Neural progenitor cell (in vitro differentiated cells): Measurements from ENCODE around the gene CSTF1. TPM values are rescaled to one million over a fixed set of nuclear protein-coding genes. Genes with fewer than 3 reads are reported as not detected.

ENCODE experiments used
- DNase-seq: peaks from one replicate; pipeline ENCODE4 v3.0.0-alpha.2; 2016; ENCODE audit warnings: low spot score
- H2AFZ ChIP-seq: fragments of 200-600 bp; sonication (generic); replicated peaks from 2 replicates; pipeline ENCODE4 v1.6.1; 2016; ENCODE audit warnings: antibody characterized with exemption
- H3F3A ChIP-seq: fragments of 200-600 bp; sonication (generic); 2 replicates; pipeline ENCODE4 v1.6.1; 2016; ENCODE audit warnings: antibody characterized with exemption, low read depth
- H3K27ac ChIP-seq: fragments of 200-600 bp; sonication (generic); 2 replicates; pipeline ENCODE4 v1.5.1; 2016; ENCODE audit warnings: mild to moderate bottlenecking
- H3K27me3 ChIP-seq: fragments of 200-600 bp; sonication (generic); 2 replicates; pipeline ENCODE4 v1.6.1; 2016; ENCODE audit warnings: mild to moderate bottlenecking, moderate library complexity
- H3K36me3 ChIP-seq: fragments of 200-600 bp; sonication (generic); 2 replicates; pipeline ENCODE4 v1.5.1; 2016
- H3K4me1 ChIP-seq: fragments of 200-600 bp; sonication (generic); 2 replicates; pipeline ENCODE4 v1.6.1; 2016; ENCODE audit warnings: mixed run types
- H3K4me2 ChIP-seq: fragments of 200-600 bp; sonication (generic); 2 replicates; pipeline ENCODE4 v1.6.1; 2016
- H3K4me3 ChIP-seq: fragments of 200-600 bp; sonication (generic); 2 replicates; pipeline ENCODE4 v1.5.1; 2016
- H3K79me2 ChIP-seq: fragments of 200-600 bp; sonication (generic); 2 replicates; pipeline ENCODE4 v1.6.1; 2016; ENCODE audit warnings: low read depth
- H3K9ac ChIP-seq: fragments of 200-600 bp; sonication (generic); 2 replicates; pipeline ENCODE4 v1.6.1; 2016
- H3K9me3 ChIP-seq: fragments of 200-600 bp; sonication (generic); 2 replicates; pipeline ENCODE4 v1.5.1; 2016; ENCODE audit warnings: low read depth
- H4K20me1 ChIP-seq: fragments of 200-600 bp; sonication (generic); 2 replicates; pipeline ENCODE4 v1.6.1; 2016; ENCODE audit warnings: low read depth
- H3K27ac Mint-ChIP-seq: 3 replicates; pipeline ENCODE4 v1.8.0; 2021; ENCODE audit warnings: mixed read lengths
- H3K27me3 Mint-ChIP-seq: 2 replicates; pipeline ENCODE4 v1.8.0; 2022; ENCODE audit warnings: low read depth, mild to moderate bottlenecking, inconsistent platforms, moderate library complexity, mixed read lengths; ENCODE audit not compliant: insufficient read depth
- H3K36me3 Mint-ChIP-seq: 3 replicates; pipeline ENCODE4 v1.8.0; 2021; ENCODE audit warnings: mixed read lengths
- H3K4me1 Mint-ChIP-seq: 3 replicates; pipeline ENCODE4 v1.8.0; 2021; ENCODE audit warnings: mixed read lengths
- H3K4me3 Mint-ChIP-seq: 3 replicates; pipeline ENCODE4 v1.8.0; 2021; ENCODE audit warnings: mild to moderate bottlenecking, moderate library complexity, mixed read lengths
- H3K9me3 Mint-ChIP-seq: 3 replicates; pipeline ENCODE4 v1.8.0; 2020; ENCODE audit warnings: mixed read lengths
- CTCF ChIP-seq: fragments of 200-600 bp; sonication (generic); IDR thresholded peaks from 2 replicates; pipeline ENCODE4 v1.5.1; 2017; ENCODE audit warnings: antibody characterized with exemption, mild to moderate bottlenecking
- EZH2 ChIP-seq: fragments of 200-600 bp; sonication (generic); IDR thresholded peaks from 2 replicates; pipeline ENCODE4 v1.6.1; 2017; ENCODE audit warnings: antibody characterized with exemption, mild to moderate bottlenecking, moderate library complexity
- EZH2phosphoT487 ChIP-seq: fragments of 200-600 bp; sonication (generic); IDR thresholded peaks from 2 replicates; pipeline ENCODE4 v1.6.1; 2017; ENCODE audit warnings: antibody characterized with exemption
- total RNA-seq: library from RNA; depleted of rRNA; stranded (reverse); fragments of >200 nt; gene quantifications from 2 replicates; pipeline ENCODE4 v1.2.3, GENCODE V29; 2015; ENCODE audit warnings: low replicate concordance

The CSTF1 gene
- total RNA-seq: 72.7 and 87.2 TPM in 2 replicates

DNA sequence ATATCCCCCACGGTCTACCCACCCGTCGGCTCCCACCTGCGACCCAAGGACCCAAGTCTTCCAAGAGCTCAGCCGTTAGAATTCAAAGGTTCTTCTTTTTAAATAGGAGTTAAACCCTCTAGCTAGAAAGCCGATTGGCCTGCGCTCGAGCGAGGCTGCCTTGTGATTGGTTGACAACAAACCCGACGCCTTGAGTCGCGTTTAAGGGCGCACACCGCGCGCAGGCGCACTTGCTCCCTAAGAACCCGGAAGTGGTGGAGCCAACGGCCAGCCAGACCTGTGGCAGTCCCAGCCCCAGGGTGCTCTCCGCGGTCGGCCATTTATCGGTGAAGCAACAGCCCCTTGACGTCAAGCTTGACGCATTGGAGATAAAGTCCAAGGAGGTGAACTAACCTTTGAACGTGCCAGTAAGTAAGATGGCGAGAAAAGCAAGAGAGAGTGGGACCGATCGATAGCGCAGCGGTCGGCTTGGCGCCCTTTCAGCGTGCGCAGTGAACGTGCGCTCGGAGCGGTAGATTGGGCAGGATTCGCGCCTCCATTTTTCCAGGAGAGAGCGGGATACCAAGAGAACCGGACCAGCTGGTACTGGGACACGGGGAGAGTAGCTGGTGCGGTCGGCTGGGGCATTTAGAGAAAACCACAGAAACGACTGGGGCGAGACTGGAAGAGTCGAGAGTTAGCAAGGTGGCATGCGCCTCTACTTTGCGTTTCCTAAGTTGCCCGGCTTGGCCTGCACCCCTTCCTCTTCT is at the start of gene CSTF1, which contains the start of gene AURKA:
TSS of gene CSTF1 (plus strand) at position 514 of the 749 bp plus-strand sequence. CDS start 2,908 bp downstream, outside the sequence.
TSS of gene AURKA (minus strand) at position 84 of the 749 bp plus-strand sequence. CDS start 4,018 bp downstream, outside the sequence.
- DNase-seq: peak; percentile 99
- Histone ChIP-seq H3K4me1 (peaks cover 21% of the 10 kb centered on the region), H2AFZ (peak within 1 kb of the TSS; percentile 64), H3K9ac (peak within 1 kb of the TSS; percentile 60), H4K20me1 (peaks cover 49% of the 10 kb centered on the region), H3K27me3 (no peaks in the 10 kb centered on the region), H3K4me3 (peak within 1 kb of the TSS; percentile 73), H3F3A (peaks cover 14% of the 10 kb centered on the region), H3K27ac (no peak within 1 kb of the TSS), H3K4me2 (peak within 1 kb of the TSS; percentile 90), H3K79me2 (peaks cover 91% of the 10 kb centered on the region), H3K9me3 (no peaks in the 10 kb centered on the region), H3K36me3 (peaks cover 12% of the 10 kb centered on the region)
- peaks cover 32% of the 10 kb centered on the region for H3K4me1 Mint-ChIP-seq
- H3K27ac Mint-ChIP-seq: peak within 1 kb of the TSS; percentile 26
- no peak within 1 kb of the TSS for H3K4me3 Mint-ChIP-seq
- TF ChIP-seq EZH2 (peak; percentile 28), EZH2phosphoT487 (no peak)
- H3K9me3 Mint-ChIP-seq: no peaks in the 10 kb centered on the region
- H3K27me3 Mint-ChIP-seq: no peaks in the 10 kb centered on the region
- peaks cover 34% of the 10 kb centered on the region for H3K36me3 Mint-ChIP-seq

DNA sequence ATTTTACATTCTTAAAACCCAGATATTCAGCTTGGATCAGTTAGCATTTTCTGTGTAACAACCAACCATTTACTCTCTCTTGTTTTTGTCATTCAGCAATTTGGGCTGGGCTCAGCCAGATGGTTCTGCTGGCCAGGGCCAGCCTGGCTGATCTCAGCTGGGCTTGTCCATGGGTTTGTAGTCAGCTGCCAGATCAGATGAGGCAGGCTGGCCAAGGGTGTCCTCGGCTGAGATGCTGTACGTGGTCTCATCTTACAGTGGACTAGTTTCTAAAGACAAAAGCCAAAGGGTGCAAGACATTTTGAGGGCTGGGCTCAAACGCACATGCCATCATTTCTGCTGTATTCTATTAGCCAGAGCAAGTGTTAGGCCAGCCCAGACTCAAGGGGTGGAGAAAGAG is 49.7 kb upstream of the CSTF1 start:
- no peaks in the 10 kb centered on the region for H3K36me3 ChIP-seq
- DNase-seq: no peak
- H3K4me1 ChIP-seq: peaks cover 5% of the 10 kb centered on the region
- H3K27ac ChIP-seq: no peak overlapping the region
- peaks cover 58% of the 10 kb centered on the region for H3K27me3 ChIP-seq
- no peak overlapping the region for H2AFZ ChIP-seq
- H3K36me3 Mint-ChIP-seq: no peaks in the 10 kb centered on the region
- no peak overlapping the region for H3K4me2 ChIP-seq
- no peak overlapping the region for H3K4me3 ChIP-seq
- no peak overlapping the region for H3K9ac ChIP-seq
- no peaks in the 10 kb centered on the region for H4K20me1 ChIP-seq
- H3K27ac Mint-ChIP-seq: no peak overlapping the region
- no peaks in the 10 kb centered on the region for H3K9me3 ChIP-seq
- peaks cover 2% of the 10 kb centered on the region for H3K9me3 Mint-ChIP-seq
- peaks cover 6% of the 10 kb centered on the region for H3F3A ChIP-seq
- H3K4me1 Mint-ChIP-seq: peaks cover 12% of the 10 kb centered on the region
- H3K27me3 Mint-ChIP-seq: peaks cover 24% of the 10 kb centered on the region
- TF ChIP-seq EZH2 (no peak), CTCF (no peak), EZH2phosphoT487 (no peak)
- H3K79me2 ChIP-seq: no peaks in the 10 kb centered on the region
- no peak overlapping the region for H3K4me3 Mint-ChIP-seq

- H3K36me3 ChIP-seq: no peaks in the 10 kb centered on the region
- TF ChIP-seq EZH2phosphoT487: no peak
- TF ChIP-seq EZH2: peak; percentile 52
- TF ChIP-seq CTCF: peak; percentile 88
- no peaks in the 10 kb centered on the region for H4K20me1 ChIP-seq
- H3K4me1 ChIP-seq: peaks cover 16% of the 10 kb centered on the region
- H2AFZ ChIP-seq: peak overlapping the region; percentile 96
- peak; percentile 89 for DNase-seq
- H3K9me3 ChIP-seq: no peaks in the 10 kb centered on the region
- Mint-ChIP-seq H3K36me3 (no peaks in the 10 kb centered on the region), H3K4me3 (peak overlapping the region; percentile 77), H3K4me1 (peaks cover 23% of the 10 kb centered on the region), H3K27me3 (peaks cover 24% of the 10 kb centered on the region), H3K27ac (no peak overlapping the region), H3K9me3 (peaks cover under 1% of the 10 kb centered on the region)
- H3K9ac ChIP-seq: no peak overlapping the region
- H3F3A ChIP-seq: peaks cover 12% of the 10 kb centered on the region
- peak overlapping the region; percentile 89 for H3K4me2 ChIP-seq
- H3K27me3 ChIP-seq: peaks cover 58% of the 10 kb centered on the region
- H3K4me3 ChIP-seq: peak overlapping the region; percentile 47
- H3K27ac ChIP-seq: no peak overlapping the region
- H3K79me2 ChIP-seq: no peaks in the 10 kb centered on the region
Observed at GRCh38 chr20:56343861-56344381, 48.5 kb upstream of the CSTF1 start.

DNA sequence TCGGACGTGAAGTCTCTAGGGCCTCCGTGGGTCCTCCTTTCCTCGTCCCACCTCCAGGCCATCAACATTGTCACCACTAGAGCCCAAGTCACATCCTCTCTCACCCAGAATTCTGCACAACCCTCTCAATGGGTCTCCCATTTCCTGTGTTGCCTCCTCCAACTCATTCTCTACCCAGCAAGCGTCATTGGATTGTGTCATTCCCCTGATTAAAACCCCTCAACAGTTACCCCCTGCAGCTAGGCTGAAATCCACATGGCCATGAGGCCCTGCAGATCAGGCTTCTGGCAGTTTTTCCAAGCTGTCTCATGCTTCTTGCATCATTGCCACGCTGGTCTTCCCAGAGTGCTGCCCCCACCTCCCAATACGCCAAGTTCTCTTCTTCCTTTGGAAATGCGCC is 46.5 kb upstream of the CSTF1 start:
- no peak overlapping the region for H3K9ac ChIP-seq
- Mint-ChIP-seq H3K9me3 (no peaks in the 10 kb centered on the region), H3K4me3 (no peak overlapping the region), H3K27ac (no peak overlapping the region), H3K27me3 (peaks cover 22% of the 10 kb centered on the region), H3K4me1 (peaks cover 24% of the 10 kb centered on the region), H3K36me3 (no peaks in the 10 kb centered on the region)
- H3F3A ChIP-seq: peaks cover 12% of the 10 kb centered on the region
- peaks cover 17% of the 10 kb centered on the region for H3K4me1 ChIP-seq
- no peak for DNase-seq
- H3K79me2 ChIP-seq: no peaks in the 10 kb centered on the region
- H3K27ac ChIP-seq: no peak overlapping the region
- H3K9me3 ChIP-seq: no peaks in the 10 kb centered on the region
- peaks cover 46% of the 10 kb centered on the region for H3K27me3 ChIP-seq
- H3K36me3 ChIP-seq: no peaks in the 10 kb centered on the region
- H3K4me3 ChIP-seq: no peak overlapping the region
- no peak overlapping the region for H2AFZ ChIP-seq
- TF ChIP-seq EZH2phosphoT487: no peak
- no peak for TF ChIP-seq EZH2
- no peak for TF ChIP-seq CTCF
- H4K20me1 ChIP-seq: no peaks in the 10 kb centered on the region
- no peak overlapping the region for H3K4me2 ChIP-seq
